Stimulated activated CD8-positive, alpha-beta memory T cell treated with anti-CD3 and anti-CD28 coated beads, Interleukin-15, amount 100 ng/mL, for 1 hour (primary cell): ENCODE results near the gene LRRC9.
"Not testable (repeated sequence)": the region's sequence is repeated elsewhere in the genome, so short reads cannot be mapped to it uniquely, and the experiment has no call there.

Source experiments
- DNase-seq: peaks from one replicate; pipeline ENCODE4 v3.0.0-alpha.2; 2020; ENCODE audit warnings: low read depth

LRRC9 gene

DNA sequence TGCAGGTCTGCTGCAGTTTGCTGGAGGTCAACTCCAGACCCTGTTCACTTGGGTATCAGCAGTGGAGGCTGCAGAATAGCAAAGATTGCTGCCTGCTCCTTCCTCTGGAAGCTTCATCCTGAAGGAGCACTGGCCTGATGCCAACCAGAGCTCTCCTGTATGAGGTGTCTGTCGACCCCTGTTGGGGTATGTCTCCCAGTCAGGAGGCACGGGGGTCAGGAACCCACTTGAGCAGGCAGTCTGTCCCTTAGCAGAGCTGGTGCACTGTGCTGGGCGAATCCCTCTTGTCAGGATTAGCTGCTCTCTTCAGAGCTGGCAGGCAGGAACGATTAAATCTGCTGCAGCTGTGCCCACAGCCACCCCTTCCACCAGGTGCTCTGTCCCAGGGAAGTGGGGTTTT, 37.9 kb downstream of the LRRC9 start:
- not testable (repeated sequence) for DNase-seq

DNA sequence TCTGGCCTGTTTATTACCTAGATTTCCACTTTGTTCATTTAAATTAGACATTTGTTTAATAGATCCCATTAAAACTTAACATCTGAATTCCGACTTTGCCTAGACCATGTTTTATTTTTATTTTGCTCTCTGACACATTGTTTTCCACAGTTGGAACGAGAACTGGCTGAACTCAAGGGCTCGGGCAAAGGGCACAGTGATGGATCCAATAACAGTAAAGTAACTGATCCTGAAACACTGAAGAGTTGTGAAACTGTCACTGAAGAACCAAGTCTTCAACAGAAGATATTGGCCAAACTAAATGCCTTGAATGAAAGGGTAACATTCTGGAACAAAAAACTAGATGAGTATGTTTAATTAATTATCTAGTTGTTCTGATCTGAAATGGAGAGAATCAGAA, 39.7 kb downstream of the LRRC9 start:
- DNase-seq, result no peak

DNA sequence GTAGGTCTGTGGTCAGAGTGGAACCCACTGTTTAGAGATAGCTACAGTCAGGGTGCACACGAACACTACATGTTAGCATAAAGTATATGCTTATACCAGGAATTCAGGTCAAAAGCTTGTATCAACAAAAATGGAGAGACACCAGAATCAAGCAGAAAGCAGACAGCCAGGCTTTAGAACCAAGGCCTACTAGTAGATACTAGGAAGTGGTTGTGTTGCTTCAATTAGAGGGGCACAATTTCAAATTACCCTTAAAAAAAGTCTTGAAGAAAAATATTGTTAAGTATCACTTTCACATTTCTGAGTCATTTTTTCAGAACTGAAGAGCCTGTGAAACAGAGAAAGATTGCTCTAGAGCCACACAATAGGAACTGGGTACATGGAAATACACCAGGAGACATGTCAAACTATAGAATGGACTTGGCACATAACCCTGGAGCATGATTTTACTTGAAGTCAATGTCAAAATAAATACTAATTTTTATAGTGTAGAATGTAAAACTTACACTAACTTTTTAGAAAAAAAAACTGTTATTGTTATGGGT, 41.6 kb downstream of the LRRC9 start:
- DNase-seq, result no peak

DNA sequence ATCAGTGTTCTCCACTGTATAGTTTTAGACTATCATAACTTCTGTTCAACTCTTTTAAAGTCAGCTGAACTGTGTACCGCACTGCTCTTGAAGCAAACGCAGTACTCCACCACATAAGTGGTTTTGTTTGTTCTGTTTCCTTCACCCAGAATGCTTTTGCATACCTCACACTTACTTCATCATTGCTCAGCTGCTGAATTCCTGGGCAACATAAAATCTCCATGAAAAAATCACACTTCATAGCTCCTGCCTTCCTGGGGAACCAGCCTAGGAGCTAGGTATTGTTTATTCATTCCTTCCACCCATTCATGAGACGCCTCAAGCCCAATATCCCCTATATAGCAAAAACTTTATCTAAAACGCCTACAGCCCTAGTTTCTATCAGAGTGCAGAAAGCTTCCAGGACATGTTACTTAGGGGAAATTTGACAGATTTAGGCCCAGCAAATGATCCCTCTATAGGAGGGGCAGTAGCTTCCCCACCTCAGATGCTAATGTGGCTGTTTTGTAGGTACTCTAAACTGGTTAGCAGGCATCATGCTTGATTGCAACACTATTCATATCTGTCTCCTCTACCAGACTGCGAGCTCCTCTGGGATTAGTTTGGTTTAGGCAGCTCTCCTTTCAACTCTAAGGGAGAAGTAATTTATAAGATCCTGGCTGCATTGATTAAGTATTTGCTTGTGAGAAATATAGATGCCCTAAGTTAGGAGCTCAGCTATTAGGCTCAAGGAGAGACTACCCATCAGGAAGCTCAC, 44.5 kb downstream of the LRRC9 start:
- DNase-seq, result no peak

DNA sequence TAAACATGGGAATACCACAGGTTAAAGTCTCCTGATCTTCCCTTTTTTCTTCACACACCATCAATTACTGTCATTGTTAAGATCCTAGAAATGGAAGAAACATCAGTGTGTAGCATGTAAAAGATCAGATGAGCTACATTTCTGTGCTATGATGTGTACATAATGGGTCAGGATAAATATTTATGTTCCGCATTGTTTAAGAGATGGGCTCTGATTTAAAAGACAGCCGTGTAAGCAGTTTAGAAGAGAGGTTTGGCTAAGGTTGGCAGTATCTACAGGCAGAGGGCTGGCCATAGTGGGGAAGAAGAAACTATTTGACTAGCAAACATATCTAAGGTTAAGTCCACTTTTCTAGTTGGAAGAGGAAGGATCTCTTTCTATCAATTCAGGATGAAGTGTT, 49.4 kb downstream of the LRRC9 start:
- no peak for DNase-seq

DNA sequence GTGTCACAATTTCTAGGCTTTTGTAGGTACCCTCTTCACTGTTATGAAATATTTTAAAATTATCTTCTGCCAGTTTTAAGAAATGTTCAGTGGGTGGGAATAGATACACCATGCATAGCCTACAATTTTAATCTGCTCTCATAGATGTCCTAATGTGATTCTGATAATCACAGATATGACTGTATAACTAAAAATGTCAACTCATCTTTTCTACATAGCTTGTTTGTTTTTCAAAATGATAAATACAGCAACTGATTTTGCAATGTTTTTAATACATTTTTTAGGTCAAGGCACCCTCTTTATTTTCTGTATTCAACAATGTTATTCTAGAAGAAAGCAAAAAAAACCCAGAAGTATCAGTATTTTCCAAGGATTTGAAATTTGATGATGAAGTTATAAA, 61.6 kb downstream of the LRRC9 start:
- no peak for DNase-seq

DNA sequence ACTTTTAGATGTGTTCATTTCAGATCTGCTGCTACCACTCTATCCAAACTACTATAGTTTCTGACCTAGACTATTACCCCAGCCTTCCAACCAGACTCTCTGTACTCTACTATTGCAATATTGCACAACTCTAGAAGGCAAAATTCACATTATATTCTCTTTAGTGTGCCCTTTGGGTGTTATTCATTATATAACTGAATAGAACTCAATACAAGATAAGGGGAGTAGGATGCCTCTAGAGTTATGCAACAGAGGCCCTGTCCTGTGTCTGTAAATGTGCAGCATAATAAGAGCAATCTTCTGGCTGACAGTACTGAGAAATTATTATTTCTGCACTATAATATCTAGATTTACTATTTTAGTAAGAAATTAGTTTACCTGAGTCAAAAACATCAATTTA, 63.1 kb downstream of the LRRC9 start:
- DNase-seq, result no peak

DNA sequence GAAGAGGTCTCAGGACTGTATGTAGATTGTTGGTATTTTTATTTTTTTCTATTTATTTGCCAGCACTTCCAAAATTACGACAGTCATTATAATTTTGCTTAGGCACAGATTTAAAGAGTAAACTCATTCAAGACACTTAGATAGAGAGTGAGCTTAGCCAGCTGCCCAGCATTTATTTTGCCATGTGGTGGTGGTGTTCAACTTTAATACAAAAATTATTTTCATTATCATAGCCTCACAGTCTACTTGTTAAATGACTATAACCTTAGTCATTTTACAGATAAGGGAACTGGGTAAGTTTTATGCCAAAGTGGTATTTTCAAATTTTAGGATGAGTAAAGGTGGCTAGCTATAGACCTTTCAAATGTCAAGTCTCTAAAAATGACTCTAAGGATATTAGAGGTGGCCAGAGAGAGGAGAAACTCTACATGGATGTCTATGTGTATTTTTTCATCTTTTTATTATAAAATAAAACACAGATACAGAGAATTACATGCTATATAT, 66.7 kb downstream of the LRRC9 start:
- DNase-seq, result no peak

DNA sequence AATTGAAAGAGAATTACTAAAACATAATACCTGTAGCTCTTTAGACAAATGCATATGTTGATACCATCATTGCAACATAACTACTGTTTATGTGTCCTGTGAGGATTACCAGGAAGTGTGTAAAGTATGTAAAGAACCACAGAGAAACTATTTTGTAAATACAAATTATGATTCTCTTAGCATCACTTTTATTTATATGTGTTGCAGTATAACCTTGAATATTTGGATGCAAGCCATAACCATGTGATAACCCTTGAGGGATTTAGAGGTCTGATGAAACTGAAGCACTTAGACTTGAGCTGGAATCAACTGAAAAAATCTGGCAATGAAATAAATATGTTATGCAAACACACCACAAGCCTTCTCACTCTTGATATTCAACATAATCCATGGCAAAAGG, 77.5 kb downstream of the LRRC9 start:
- no peak for DNase-seq

DNA sequence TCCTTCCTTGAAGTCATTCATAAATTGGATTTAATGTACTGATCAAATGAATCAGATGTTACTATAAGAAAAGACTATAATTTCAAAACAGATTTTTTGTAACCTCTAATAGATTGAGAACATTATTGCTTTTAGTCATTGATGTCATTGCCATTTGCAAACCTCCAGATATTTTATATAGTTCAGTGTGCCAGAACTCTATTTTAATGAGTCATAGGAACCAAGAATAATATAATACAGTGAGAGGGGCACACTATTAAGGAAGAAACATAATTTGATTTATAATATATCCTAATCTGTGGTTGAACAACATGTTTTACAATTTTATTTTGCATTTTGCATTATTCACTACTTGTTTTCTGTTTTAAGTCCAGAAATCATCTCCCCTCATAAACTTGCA, 78.0 kb downstream of the LRRC9 start:
- DNase-seq, result no peak

DNA sequence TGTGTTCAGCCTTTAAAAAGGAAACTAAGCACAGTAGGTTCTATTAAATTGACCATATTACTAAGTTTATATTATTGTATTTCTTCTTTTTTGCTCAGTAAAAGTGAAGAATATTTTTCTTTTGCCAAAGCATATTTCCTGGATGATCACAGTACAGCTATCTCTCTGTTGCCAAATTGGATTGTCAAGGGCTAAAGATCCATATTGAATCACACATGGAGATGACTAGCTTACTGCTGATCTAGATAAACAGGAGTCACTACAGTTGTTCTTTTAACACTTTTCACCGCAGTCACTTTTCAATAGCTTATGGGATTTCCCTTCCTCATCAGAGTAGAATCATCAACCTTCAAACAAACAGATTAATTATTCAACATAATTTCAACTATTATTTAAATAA, 78.6 kb downstream of the LRRC9 start:
- no peak for DNase-seq

DNA sequence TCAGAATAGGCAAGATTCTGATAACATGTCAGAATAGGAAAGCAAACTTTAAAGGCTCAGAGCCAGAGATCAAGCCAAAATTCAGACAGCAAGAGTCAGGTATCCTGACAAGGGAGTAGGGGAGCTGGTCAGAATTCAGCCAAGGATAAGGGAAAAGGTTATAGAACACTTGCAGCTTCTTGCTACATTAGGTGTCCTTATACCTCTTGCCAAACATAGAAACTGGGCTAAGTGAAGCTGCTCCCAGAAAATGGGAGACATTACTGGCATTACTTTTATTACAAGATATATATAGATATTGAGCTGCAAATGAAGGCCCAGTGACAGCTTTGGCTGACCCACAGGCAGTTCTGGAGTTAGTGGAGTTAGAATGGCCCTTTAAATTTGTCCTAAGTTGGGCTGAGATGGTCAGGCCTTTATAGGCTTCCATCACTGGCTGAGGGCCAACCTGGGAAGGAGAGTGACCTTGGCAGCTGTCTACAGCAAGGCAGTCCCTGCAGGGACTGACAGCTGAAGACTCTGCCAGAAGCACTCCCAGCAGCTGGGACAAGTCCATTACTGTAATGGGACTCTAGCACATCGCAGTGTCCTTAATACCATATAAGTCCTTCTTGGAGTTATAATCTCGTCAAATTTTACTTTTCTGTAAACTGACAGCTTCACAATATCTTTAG, 83.0 kb downstream of the LRRC9 start:
- DNase-seq, result no peak

DNA sequence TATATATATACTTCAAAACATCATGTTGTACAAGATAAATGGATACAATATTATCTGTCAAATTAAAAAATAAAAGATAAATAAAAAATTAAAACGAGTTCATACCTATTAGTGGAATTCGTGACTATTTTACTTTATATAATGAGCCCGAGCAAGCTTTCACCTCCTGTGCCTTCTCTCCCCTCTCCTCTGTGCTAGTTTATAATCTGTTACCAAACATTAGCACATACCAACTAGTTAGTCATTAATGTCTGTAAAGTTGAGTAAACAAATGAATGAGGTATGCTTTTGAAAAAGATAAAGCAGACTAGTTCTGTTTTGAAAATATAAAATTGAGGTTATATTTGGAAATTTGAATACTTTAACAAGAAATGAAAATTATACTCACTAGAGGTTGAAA, 84.0 kb downstream of the LRRC9 start:
- no peak for DNase-seq

DNA sequence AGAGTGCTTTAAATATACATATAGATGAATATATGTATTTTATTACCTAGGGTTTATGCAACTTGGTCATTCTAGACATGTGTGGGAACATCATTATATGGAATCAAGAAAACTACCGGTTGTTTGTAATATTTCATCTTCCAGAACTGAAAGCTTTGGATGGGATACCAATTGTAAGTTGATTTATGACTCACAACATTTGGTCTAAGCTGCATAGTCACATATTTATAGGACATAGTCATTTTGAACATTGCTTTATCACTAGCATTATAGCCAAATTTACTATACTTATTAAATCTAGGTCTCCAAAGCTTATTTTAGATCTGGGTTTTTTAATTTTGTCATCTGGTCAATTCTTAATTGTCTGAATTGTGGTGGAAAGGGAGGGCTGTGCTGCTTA, 88.1 kb downstream of the LRRC9 start:
- no peak for DNase-seq

DNA sequence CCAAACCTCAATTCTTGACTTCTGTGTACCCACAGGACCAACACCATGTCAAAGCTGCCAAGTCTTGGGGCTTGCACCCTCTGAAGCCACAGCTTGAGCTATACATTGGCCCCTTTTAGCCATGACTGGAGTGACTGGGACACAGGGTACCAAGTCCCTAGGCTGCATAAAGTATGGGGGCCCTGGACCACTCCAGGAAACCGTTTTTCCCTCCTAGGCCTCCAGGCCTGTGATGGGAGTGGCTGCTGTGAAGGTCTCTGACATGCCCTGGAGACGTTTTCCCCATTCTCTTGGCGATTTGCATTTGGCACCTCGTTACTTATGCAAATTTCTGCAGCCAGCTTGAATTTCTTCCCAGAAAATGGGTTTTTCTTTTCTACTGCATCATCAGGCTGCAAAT, 90.3 kb downstream of the LRRC9 start:
- not testable (repeated sequence) for DNase-seq

DNA sequence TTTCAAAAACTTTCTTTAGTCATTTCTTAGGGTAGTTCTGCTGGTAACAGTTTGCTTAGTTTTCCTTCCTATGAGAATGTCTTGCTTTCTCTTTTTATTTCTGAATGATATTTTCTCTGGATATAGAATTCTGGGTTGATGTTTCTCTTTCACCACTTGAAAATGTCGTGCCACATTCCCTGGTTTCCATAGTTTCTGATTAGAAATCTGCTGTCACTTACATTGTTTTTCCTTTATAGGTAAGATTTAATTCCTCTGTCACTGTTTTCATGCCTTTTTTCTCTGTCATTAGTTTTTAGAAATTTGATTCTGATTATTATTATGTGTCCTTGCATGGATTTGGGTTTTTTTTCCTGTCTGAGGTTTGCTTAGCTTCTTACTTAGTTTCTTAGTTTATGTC, 94.5 kb downstream of the LRRC9 start:
- DNase-seq, result no peak

DNA sequence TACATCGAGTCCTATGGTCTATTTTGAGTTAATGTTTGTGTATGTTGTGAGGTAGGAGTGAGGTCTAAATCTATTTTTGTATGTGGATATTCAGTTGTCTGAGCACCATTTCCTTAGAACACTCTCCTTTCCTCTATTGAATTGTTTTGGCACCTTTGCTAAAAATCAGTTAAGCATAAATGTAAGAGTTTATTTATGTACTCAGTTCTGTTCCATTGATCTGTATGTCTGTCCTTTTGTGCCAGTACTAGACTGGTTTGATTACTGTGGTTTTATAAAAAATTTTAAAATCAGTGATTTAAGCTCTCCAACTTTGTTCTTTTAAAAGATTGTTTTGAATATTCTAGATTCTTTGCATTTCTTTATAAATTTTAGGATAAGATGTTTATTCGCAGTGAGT, 101.7 kb downstream of the LRRC9 start:
- DNase-seq, result no peak

DNA sequence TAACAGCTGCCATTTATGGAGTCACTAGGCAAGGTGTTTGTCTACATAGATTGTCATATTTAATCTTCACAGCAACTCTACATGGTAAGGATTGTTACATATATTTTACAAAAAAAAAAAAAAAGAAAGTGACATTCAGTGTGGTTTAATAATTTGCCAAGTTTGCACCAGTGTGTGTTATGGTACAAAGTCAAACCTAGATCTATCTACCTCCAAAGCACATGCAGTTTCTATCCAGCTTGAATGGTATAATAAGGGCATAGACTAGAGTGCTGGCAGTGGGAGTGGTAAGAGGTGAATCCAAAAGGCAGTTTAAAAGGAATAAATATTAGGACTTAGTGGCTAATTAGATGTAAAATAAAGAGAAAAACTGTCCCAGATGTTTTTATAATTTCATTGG, 105.6 kb downstream of the LRRC9 start:
- DNase-seq, result no peak

DNA sequence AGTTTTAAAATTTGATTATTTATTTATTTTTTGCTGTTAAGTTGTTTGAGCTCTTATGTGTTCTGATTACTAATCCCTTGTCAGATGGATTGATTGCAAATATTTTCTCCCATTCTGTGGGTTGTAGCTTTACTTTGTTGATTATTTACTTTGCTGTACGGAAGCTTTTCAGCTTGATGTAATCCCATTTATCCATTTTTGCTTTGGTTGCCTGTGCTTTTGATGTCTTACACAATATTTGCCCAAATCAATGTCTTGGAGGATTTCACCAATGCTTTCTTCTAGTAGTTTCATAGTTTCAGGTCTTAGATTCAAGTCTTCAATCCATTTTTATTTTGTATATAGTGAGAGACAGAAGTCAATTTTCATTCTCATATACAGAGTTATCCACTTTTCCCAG, 115.2 kb downstream of the LRRC9 start:
- no peak for DNase-seq

DNA sequence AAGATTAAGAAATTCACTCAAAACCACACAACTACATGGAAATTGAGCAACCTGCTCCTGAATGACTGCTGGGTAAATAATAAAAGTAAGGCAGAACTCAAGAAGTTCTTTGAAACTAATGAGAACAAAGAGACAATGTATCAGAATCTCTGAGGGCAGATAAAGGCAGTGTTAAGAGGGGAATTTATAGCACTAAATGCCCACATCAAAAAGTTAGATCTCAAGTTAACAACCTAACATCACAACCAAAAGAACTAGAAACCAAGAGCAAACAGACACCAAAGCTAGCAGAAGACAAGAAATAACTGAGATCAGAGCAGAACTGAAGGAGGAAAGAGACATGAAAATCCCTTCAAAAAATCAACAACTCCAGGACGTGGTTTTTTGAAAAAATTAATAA, 128.0 kb downstream of the LRRC9 start:
- not testable (repeated sequence) for DNase-seq

DNA sequence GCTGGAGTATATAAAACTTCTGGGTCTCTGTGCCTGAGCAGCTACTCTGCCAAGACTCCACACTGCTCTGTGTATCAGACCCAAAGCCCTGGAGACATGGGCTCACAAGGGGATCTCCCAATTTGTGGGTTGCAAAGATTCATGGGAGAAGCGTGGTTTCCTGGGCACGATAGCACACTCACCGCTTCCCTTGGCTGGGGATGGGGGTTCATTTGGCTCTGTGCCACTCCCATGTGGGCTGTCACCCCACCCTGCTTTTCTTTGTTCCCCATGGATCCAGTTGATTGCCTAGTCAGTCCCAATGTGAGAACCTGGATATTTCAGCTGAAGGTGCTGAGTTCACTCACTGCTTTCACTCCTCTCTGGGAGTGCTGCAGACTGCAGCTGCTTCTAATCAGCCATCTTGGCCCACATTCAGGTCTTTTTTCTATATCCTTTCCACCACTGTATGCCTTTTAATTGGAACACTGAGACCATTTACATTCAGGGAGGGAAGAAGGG, 131.8 kb downstream of the LRRC9 start:
- no peak for DNase-seq

DNA sequence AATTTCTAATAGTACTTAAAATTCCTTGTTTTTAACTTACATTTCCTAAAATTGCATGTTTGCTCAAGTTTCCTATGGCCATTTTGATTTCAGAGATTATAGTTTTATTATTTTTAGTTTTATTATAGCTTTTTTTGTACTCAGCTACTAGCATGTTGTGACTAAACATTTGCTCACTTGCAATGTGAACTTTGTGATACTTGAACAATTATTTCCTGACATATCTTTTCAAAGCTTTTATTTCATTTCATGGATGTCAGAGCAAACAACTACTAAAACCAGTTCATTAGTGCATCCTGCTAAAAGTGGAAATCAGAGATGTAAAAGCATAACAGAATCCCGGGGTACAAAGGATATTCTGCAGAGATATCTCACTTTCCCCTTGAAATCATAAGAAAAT, 138.1 kb downstream of the LRRC9 start:
- no peak for DNase-seq

DNA sequence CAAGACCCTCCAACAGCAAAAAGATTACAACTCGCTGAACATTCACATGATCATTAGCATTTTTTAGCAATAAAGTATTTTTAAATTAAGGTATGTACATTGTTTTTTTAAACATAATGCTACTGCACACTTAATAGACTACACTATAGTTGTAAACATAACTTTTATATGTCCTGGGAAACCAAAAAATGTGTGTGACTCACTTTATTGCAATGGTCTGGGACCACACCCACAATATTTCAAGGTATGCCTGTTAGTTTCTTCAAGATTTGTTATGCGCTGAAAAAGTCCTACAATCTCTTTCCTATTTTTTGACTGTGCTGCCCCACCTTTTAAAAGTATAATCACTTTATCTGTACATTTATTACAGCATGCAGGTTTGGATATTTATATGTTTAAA, 141.4 kb downstream of the LRRC9 start:
- DNase-seq, result no peak
